CD4-positive, alpha-beta T cell treated with Interleukin-4 for 4 hours (primary cell): ENCODE data around the gene FN1.
A peak's percentile ranks its signal among the peaks of the same experiment; 100 is the strongest.

Experiments
- DNase-seq: peaks from one replicate; pipeline ENCODE4 v3.0.0-alpha.2; 2020

Gene FN1

GRCh38 chr2:215435870-215436704 lies at the start of gene FN1:
Gene FN1, minus strand, starts transcription at chr2:215436068. Its CDS starts 266 bp downstream, at chr2:215435802.
- peak; percentile 17 for DNase-seq

- DNase-seq = no peak
These were observed 49.2 kb upstream of the FN1 start for GRCh38 chr2:215485032-215485431.

DNA sequence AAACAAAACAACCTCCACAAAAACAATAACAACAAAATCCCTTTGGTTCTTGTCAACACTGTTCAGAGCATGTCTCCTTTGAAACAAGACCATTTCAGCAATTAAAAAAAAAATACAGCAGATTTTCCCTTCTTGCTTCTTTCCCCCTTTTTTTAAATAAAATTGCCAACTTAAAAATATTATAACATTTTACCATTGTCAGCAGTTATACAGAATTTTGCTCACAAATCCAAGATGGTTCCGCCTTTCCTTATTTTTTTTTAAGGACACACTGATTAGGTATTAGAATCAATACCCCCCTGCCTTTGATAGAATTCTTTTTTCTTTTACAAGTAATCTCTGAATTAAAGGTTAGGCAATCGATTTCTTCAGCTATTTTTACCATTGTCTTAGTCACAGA lies 48.7 kb upstream of the FN1 start:
- DNase-seq = no peak

DNA sequence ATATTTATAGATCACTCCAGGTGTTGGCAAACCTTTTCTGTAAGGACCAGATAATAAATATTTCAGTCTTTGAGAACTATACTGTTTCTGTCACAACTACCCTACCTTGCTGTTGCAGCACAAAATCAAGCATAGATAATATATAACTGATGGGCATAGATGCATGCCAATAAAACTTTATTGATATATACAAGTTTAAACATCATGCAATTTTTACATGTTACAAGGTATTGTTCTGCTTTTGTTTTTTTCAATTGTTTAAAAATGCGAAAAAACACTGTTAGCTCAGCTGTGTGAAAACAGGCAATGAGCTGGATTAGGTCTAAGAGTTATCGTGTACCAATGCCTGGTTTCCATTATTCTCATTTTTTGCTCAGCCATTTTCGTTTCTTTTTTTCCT lies 47.6 kb upstream of the FN1 start:
- no peak for DNase-seq

GRCh38 chr2:215479536-215480240 lies 43.8 kb upstream of the FN1 start:
- DNase-seq = no peak

DNA sequence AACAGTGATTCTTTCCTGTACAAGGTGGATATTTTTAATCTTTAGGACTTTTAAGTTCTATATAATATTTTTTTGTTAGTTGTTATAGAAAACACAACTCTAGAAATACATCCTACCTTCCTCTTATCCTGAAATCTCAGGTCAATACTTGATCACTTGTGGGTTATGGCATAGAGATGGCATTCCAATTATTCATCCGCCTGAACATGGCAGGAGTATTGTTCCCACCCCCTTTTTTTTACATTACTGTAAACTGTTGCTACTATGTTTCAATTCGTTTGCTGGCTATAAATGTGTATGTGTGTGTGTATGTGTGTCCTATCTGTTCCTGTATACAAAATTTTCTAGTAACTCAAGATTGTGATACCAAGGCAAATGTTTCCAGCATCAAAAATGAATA lies 43.3 kb upstream of the FN1 start:
- DNase-seq = no peak

DNA sequence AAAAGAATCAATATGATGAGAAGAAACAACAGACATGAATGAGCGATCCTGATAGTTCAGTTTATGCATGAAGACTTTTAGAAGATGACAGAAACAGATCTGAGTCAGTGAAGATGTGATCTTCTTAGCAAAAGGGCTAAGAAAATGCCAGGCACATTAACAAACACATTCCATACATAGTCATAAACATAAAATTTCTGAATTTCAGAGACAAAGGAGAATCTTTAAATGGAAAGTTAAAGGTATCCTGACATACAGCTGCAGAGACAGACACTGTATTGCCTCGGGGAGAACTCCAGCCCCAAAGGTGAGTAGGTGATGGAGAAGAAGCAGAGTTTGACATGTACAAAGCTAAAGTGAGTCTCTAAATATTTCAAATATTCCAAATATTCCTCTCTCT lies 40.6 kb upstream of the FN1 start:
- no peak for DNase-seq

GRCh38 chr2:215466097-215466909 lies 30.4 kb upstream of the FN1 start:
- no peak for DNase-seq

GRCh38 chr2:215465256-215465655 lies 29.4 kb upstream of the FN1 start:
- DNase-seq = no peak

DNA sequence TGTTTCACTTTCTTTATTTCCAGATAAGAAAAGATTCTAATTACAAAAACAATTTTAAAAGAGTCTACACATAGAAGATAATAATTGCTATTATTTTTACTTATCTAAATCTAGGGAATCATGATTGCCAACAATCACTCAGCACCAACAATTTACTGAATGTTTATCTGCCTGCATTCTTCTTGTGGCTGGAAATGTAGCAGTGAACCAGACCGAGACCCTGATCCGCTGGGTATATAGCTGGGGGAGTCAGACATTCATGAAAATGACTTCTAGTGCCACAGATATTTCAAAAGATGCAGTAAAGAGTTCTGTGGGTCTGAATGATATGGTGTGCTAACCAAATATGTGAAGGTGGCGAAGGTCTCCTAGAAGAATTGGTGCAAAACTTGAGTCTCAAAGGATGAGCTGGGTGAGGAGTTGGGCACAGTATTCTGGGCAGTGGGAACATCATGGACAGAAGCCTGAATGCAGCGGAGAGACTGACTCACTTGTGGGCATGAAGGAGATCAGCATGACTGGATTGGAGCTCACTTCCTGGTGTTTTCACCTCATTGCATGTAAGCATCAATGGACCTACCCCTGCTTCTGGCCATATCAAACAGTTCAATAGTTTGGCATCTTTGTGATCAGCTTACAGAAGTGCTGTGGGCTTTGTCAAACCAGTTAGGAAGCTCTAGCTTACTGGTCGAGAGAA lies 26.1 kb upstream of the FN1 start:
- DNase-seq = no peak

GRCh38 chr2:215460682-215461382 lies 25.0 kb upstream of the FN1 start:
- no peak for DNase-seq

DNA sequence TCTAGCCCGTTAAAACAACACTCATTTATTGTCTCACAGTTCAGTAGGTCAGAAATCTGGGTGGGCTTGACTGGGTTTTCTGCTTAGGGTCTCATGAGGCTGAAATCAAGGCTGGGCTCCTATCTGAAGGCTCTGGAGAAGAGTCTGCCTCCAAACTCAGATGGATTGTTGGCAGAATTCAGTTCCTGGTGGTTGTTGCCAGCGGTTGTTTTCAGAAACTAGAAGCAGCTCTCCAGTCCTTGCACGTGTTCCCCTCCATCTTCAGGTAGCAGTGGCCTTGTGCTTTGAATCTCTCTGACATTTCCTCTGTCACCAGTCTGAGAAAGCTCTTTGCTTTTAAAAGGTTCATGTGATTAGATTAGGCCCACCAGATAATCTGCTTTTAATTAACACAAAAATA lies 20.1 kb upstream of the FN1 start:
- no peak for DNase-seq

GRCh38 chr2:215454519-215455246 lies 18.8 kb upstream of the FN1 start:
- peak; percentile 32 for DNase-seq

GRCh38 chr2:215452725-215453124 lies 16.9 kb upstream of the FN1 start:
- DNase-seq = no peak

DNA sequence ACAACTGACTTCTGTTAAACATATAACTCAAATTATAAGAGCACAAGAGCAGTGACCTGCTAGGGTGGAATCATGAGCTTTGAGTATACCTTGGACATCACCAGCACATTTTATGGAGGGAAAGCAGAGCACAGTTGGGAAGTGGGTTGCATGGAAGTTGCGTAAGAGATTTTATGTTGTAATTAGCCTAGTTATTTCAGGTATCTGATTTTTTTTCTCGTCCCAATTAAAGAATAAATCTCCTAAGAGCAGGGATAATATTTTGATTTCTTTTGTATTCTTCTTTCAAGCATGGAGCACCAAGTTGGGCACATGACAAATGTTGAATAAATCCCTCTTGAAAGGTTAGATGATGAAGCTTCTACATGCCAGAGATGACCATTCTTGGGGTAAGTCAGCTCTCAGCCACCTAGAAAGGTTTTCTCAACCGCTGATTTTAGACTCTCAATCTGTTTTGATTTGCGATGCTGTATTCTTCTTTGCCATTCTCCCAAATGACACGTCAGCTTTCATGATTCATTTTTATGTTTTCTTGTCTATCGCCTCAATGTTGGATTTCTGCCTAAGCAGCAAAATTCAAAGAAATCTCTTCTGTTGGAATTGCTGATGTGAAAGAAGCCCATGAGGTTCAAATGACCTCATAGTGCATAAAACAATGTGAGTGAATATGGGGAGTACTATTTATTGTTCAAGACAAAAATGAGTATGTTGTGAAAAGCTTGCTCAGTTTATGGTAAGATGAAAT lies 15.3 kb upstream of the FN1 start:
- no peak for DNase-seq

DNA sequence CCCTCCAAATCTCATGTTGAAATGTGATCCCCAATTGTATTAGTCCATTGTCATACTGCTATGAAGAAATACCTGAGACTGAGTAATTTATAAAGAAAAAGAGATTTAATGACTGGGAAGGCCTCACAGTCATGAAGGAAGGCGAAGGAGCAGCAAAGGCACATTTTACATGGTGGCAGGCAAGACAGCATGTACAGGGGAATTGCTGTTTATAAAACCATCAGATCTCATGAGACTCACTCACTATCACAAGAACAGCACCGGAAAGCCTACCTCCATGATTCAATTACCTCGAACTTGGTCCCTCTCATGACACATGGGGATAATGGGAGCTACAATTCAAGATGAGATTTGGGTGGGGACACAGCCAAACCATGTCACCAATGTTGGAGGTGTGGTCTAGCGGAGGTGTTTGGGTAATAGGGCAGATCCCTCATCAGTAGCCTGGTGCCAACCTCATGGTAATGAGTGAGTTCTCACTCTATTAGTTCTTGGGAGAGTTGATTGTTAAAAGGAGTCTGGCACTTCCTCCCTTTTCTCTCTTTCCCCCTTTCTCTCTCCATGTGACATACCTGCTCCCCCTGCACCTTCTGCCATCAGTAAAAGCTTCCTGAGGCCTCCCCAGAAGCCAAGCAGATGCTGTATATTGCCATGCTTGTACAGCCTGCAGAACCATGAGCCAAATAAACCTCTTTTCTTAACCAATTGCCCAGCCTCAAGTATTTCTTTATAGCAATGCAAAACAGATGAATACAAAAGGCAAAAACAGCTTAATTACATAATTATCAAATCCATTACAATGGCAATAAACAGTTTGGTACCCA lies 14.5 kb upstream of the FN1 start:
- no peak for DNase-seq

- no peak for DNase-seq
These were observed 11.8 kb upstream of the FN1 start for GRCh38 chr2:215447673-215448081.

DNA sequence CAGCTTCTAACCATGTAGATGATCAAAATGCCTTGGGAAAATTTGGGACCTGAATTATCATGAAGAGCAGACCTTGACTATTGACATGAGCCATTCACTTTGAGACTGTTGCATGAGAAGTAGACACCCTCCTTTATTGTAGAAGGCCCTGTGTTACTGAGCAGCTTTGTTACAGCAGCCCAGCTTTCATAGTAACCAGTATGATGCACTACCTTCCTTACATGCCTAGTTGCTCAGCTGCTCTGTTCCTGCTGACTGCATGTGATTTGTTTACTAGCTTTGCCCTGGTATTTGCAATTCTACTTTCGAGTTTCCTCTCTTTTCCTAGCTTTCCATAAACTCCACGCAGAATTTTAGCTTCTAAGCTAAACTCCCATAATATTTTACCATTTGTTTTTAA lies 11.2 kb upstream of the FN1 start:
- no peak for DNase-seq

DNA sequence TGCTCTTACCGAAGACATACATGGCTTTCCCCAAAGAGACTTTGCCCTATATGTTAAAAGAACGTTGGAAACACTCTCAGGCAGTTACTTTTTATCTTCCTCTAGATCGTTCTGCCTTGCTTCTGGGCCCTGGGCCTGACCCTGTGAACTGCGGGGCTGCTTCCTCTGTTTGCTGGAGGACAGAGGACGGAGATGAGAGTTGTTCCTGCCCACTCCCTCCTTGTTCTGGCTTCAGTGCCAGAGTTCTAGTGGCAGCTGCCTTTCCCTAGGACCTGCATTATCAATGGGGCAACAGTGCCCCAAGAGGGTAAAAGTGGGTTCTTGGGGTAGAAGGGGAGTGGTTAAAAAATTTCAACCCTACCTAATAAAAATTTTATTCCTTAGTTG lies 6.5 kb upstream of the FN1 start:
- no peak for DNase-seq
